Vagina (tissue), 2 donors: ENCODE results near the gene GPR65.

Source experiments
- CTCF ChIP-seq, 3 experiments: fragments of 450-650 bp in 2 of 3; fragments of 200-600 bp in 1 of 3; sonication (generic) in 1 of 3; IDR thresholded peaks; one replicate each; pipeline ENCODE4 v1.5.1; 2017 to 2019; ENCODE audit warnings: antibody characterized with exemption in 3 of 3, mild to moderate bottlenecking in 2 of 3, moderate library complexity in 2 of 3
- POLR2A ChIP-seq, 2 donors: fragments of 450-650 bp; IDR thresholded peaks; one replicate each; pipeline ENCODE4 v1.6.1; 2017; ENCODE audit warnings: antibody characterized with exemption in 2 of 2, mild to moderate bottlenecking in 2 of 2, moderate library complexity in 2 of 2
- POLR2AphosphoS5 ChIP-seq, 2 donors: sonication (generic); formaldehyde crosslinking; IDR thresholded peaks; one replicate each; pipeline ENCODE4 v1.9.0; 2017; ENCODE audit warnings: antibody characterized with exemption in 2 of 2, mild to moderate bottlenecking in 2 of 2, low read depth in 1 of 2; ENCODE audit not compliant: insufficient read depth in 1 of 2

GRCh38 chr14:88030079-88030478 lies 25.1 kb downstream of the GPR65 start:
- TF ChIP-seq CTCF (IDR thresholded peaks at IDR 0.05) = no peak
- TF ChIP-seq POLR2A (IDR thresholded peaks at IDR 0.05) = no peak
- no peak for TF ChIP-seq POLR2AphosphoS5 (IDR thresholded peaks at IDR 0.05; ENCODE audit: insufficient read depth in 1 of 2, low read depth in 1 of 2)
